PC-9 (cell line): ENCODE measurements around the gene TSPEAR.

Source experiments
- CTCF ChIP-seq: fragments of 200-600 bp; sonication (generic); conservative IDR thresholded peaks from 2 replicates; pipeline ENCODE4 v1.6.1; 2017; ENCODE audit warnings: mixed run types, antibody characterized with exemption, mild to moderate bottlenecking, moderate library complexity
- EZH2 ChIP-seq: fragments of 200-600 bp; sonication (generic); IDR thresholded peaks from 2 replicates; pipeline ENCODE4 v1.8.0; 2017; ENCODE audit warnings: antibody characterized with exemption, low read depth

GRCh38 chr21:44703731-44704635, 7.4 kb downstream of the TSPEAR start:
- TF ChIP-seq CTCF (no peak), EZH2 (no peak)
